K562 (cell line): ENCODE data around the gene RNASEH2C. TPM values are rescaled to one million over a fixed set of nuclear protein-coding genes. Genes with fewer than 3 reads are reported as not detected.

ENCODE experiments used
- ARNT ChIP-seq, 2 experiments: fragments of 450-650 bp; IDR thresholded peaks; 2 replicates each; pipeline ENCODE4 v1.6.1; 2016; ENCODE audit warnings: mild to moderate bottlenecking in 1 of 2
- FOS ChIP-seq: IDR thresholded peaks from 3 replicates; pipeline ENCODE4 v1.6.1; 2011; ENCODE audit not compliant: insufficient read length; ENCODE audit errors: extremely low read depth
- HSF4 ChIP-seq: fragments of 250-450 bp; sonication (Bioruptor Pico); IDR thresholded peaks from 2 replicates; pipeline ENCODE4 v2.1.2; 2022; ENCODE audit warnings: mild to moderate bottlenecking, moderate library complexity, borderline replicate concordance
- KDM2B ChIP-seq: fragments of 250-450 bp; sonication (Bioruptor Pico); IDR thresholded peaks from 2 replicates; pipeline ENCODE4 v1.8.0; 2021; ENCODE audit warnings: mild to moderate bottlenecking, moderate library complexity
- SRSF7 ChIP-seq: fragments of 200-400 bp; formaldehyde crosslinking; optimal IDR thresholded peaks from 2 replicates; pipeline ENCODE3; 2017; ENCODE audit warnings: mild to moderate bottlenecking, low read depth, low read length
- TRIM28 ChIP-seq: fragments of 450-650 bp; IDR thresholded peaks from 2 replicates; pipeline ENCODE4 v1.6.1; 2017
- ZBTB40 ChIP-seq, 2 experiments: fragments of 450-650 bp in 1 of 2; sonication (generic) in 1 of 2; formaldehyde crosslinking in 1 of 2; IDR thresholded peaks; 2 replicates each; pipeline versions ENCODE4 v1.7.1 to v1.9.0; 2016 to 2022; ENCODE audit warnings: inconsistent platforms in 1 of 2, mild to moderate bottlenecking in 1 of 2, missing genetic modification reagents in 1 of 2
- ZNF324 ChIP-seq: fragments of 250-450 bp; sonication (Bioruptor Pico); IDR thresholded peaks from 2 replicates; pipeline ENCODE4 v1.4.0; 2020; ENCODE audit warnings: mild to moderate bottlenecking
- ZNF830 ChIP-seq: fragments of 250-450 bp; sonication (Bioruptor Pico); IDR thresholded peaks from 2 replicates; pipeline ENCODE4 v1.5.0; 2021; ENCODE audit warnings: mild to moderate bottlenecking
- polyA plus RNA-seq, 8 experiments: library from polyadenylated mRNA; depleted of rRNA in 4 of 8; stranded (reverse) in 5 of 8; unstranded in 3 of 8; fragments of >200 nt; fragmentation: Nextera tagmentation in 2 of 8; fragmentation: Illumina TruSeq in 1 of 8; extraction: Ambion mirVana in 2 of 8; extraction: Trizol in 1 of 8; gene quantifications; 2 replicates each; pipeline versions ENCODE4 v1.2.1 to v1.2.3, GENCODE V29; 2011 to 2014; ENCODE audit warnings: inconsistent platforms in 1 of 8, missing spikeins in 1 of 8
- total RNA-seq, 7 experiments: library from RNA; depleted of rRNA in 6 of 7; stranded (reverse); fragments of >200 nt in 6 of 7; fragmentation: Illumina TruSeq in 2 of 7; extraction: Trizol in 2 of 7; gene quantifications; 2 replicates each; pipeline versions ENCODE4 v1.2.1 to v1.2.3, GENCODE V29; 2011 to 2021; ENCODE audit warnings: low replicate concordance in 1 of 7
- TF ChIP-seq, protein P1 (sequence below): conservative IDR thresholded peaks from 2 replicates; pipeline ENCODE4 v1.6.1; 2011; ENCODE audit warnings: low read depth, mild to moderate bottlenecking, low read length; ENCODE audit not compliant: control insufficient read depth
- TF ChIP-seq, protein P2 (sequence below): sonication (generic); formaldehyde crosslinking; IDR thresholded peaks from 2 replicates; pipeline ENCODE4 v1.9.0; 2022; ENCODE audit warnings: mild to moderate bottlenecking, missing genetic modification reagents
- TF ChIP-seq, protein P3 (sequence below): fragments of 150-350 bp; conservative IDR thresholded peaks from 2 replicates; pipeline ENCODE4 v1.6.1; 2014; ENCODE audit warnings: low read length

RNASEH2C gene
- total and polyA plus RNA-seq, 9 of the 15 experiments (the other 6 are each of a cell fraction or from before 2014, with no cell fraction given) = 5.4 to 78.2 (median 15.6) TPM

GRCh38 chr11:65711785-65712632 lies 8.6 kb downstream of the RNASEH2C start, which contains the start of gene KAT5 (continued):
- TF ChIP-seq ZBTB40 (IDR thresholded peaks at IDR 0.05) = peak; percentile 99
- no peak for TF ChIP-seq ZBTB40 (CRISPR knock-in tag; IDR thresholded peaks at IDR 0.05)
- no peak for TF ChIP-seq SRSF7
- TF ChIP-seq, protein P1, sequence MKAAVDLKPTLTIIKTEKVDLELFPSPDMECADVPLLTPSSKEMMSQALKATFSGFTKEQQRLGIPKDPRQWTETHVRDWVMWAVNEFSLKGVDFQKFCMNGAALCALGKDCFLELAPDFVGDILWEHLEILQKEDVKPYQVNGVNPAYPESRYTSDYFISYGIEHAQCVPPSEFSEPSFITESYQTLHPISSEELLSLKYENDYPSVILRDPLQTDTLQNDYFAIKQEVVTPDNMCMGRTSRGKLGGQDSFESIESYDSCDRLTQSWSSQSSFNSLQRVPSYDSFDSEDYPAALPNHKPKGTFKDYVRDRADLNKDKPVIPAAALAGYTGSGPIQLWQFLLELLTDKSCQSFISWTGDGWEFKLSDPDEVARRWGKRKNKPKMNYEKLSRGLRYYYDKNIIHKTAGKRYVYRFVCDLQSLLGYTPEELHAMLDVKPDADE = peak; percentile 79
- TF ChIP-seq, protein P2, sequence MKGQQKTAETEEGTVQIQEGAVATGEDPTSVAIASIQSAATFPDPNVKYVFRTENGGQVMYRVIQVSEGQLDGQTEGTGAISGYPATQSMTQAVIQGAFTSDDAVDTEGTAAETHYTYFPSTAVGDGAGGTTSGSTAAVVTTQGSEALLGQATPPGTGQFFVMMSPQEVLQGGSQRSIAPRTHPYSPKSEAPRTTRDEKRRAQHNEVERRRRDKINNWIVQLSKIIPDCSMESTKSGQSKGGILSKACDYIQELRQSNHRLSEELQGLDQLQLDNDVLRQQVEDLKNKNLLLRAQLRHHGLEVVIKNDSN (CRISPR knock-in tag) = peak; percentile 100
- TF ChIP-seq FOS = peak; percentile 95
- TF ChIP-seq KDM2B (CRISPR knock-in tag) = no peak
- no peak; the same call in 1 of the 2 replicates for TF ChIP-seq ZNF830 (CRISPR knock-in tag)
- TF ChIP-seq, protein P3, sequence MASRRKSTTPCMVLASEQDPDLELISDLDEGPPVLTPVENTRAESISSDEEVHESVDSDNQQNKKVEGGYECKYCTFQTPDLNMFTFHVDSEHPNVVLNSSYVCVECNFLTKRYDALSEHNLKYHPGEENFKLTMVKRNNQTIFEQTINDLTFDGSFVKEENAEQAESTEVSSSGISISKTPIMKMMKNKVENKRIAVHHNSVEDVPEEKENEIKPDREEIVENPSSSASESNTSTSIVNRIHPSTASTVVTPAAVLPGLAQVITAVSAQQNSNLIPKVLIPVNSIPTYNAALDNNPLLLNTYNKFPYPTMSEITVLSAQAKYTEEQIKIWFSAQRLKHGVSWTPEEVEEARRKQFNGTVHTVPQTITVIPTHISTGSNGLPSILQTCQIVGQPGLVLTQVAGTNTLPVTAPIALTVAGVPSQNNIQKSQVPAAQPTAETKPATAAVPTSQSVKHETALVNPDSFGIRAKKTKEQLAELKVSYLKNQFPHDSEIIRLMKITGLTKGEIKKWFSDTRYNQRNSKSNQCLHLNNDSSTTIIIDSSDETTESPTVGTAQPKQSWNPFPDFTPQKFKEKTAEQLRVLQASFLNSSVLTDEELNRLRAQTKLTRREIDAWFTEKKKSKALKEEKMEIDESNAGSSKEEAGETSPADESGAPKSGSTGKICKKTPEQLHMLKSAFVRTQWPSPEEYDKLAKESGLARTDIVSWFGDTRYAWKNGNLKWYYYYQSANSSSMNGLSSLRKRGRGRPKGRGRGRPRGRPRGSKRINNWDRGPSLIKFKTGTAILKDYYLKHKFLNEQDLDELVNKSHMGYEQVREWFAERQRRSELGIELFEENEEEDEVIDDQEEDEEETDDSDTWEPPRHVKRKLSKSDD = no peak
- TF ChIP-seq TRIM28 = no peak; the same call in 1 of the 2 replicates
- peak; percentile 33; the same call in 1 of the 2 replicates for TF ChIP-seq HSF4 (CRISPR knock-in tag)
- peak; percentile 49 to 94 for TF ChIP-seq ARNT (IDR thresholded peaks at IDR 0.05)
- peak; percentile 39; the same call in 1 of the 2 replicates for TF ChIP-seq ZNF324 (CRISPR knock-in tag)
